Smooth muscle cell of trachea (primary cell): ENCODE results near the gene DNAJC3. TPM values are rescaled to one million over a fixed set of nuclear protein-coding genes. Genes with fewer than 3 reads are reported as not detected.

Experiments used
- total RNA-seq: library from RNA; depleted of rRNA; stranded (reverse); fragments of >200 nt; gene quantifications from 2 replicates; pipeline ENCODE4 v1.2.1, GENCODE V29; 2014

The DNAJC3 gene, protein sequence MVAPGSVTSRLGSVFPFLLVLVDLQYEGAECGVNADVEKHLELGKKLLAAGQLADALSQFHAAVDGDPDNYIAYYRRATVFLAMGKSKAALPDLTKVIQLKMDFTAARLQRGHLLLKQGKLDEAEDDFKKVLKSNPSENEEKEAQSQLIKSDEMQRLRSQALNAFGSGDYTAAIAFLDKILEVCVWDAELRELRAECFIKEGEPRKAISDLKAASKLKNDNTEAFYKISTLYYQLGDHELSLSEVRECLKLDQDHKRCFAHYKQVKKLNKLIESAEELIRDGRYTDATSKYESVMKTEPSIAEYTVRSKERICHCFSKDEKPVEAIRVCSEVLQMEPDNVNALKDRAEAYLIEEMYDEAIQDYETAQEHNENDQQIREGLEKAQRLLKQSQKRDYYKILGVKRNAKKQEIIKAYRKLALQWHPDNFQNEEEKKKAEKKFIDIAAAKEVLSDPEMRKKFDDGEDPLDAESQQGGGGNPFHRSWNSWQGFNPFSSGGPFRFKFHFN
- 42.5 and 46.1 TPM in 2 replicates for total RNA-seq

DNA sequence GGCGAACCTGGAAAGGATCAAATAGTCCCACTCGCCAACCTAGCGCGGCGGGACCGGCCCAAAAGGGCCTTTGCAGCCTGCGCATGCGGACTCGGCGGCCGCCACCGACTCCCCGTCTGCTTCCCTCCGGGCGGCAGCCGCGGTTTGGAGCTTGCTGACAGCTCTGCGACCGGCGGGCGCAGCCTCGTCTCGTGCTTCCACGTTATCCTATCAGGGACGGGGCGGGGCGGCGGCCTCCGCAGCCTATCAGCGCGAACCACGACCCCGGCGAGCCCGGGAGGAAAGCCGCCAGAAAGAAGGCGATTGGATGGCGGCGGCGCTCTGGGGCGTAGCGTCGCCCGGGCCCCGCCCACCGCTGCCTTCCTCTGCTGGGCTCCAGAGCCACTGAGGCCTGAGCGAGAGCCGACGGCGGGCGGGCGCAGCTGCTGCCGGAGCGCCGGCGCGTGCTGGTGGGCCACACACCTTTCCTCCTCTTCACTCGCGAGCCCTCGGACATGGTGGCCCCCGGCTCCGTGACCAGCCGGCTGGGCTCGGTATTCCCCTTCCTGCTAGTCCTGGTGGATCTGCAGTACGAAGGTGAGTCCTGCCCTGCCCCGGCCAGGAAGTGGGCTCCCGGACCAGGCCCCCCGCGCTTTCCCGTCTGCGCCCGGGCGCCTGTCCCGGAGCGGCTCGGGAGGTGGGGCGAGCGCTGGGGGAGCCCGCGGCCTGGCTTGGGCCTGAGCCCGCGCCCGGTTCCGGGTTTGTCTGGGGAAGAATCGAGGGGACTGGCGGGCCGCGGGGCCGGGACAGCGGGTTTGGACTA, at the start of gene DNAJC3:
Gene DNAJC3, plus strand, starts transcription at position 378 of the 802 bp plus-strand sequence. Its CDS starts 117 bp downstream, at position 495.

DNA sequence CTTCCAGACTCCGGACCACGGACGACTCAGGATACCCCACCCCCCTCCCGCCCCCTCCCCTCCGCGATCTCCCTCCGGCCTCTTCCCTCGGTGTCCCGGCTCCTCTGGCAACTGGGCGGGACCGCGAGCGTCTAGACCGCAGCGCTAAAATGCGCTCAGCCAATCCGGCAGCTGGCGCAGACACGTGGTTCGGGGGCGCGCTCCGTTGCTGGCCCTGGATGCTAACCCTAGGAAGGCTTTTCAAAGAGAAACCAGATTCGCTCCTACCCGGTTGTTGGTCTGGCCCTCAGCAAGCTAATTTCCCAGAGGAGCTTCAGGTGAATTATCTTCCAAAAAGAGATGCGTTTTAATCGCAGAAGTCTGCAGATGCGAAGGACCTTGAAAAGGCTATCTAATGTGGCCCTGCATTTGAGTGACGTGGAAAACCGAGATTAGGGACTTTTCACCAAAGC, 32.3 kb upstream of the DNAJC3 start, which contains the start of gene DZIP1:
Gene DZIP1, minus strand, starts transcription at position 106 of the 452 bp plus-strand sequence. CDS start 2,677 bp downstream, outside the sequence.

Other genes with a start within 250 kb of the DNAJC3 start
- gene CLDN10, start 124.4 kb upstream of the DNAJC3 start, total RNA-seq: not detected in 2 replicates
- 50.0 and 52.7 TPM in 2 replicates for gene DZIP1, start 32.4 kb upstream of the DNAJC3 start, total RNA-seq